Skeletal muscle satellite cell (primary cell): ENCODE data around the gene COX20.

Source experiments
- H3K27me3 ChIP-seq: 2 replicates; pipeline ENCODE4 v1.7.0; 2013; ENCODE audit warnings: low read length; ENCODE audit not compliant: control insufficient read depth, insufficient read depth
- H3K36me3 ChIP-seq: 2 replicates; pipeline ENCODE4 v1.7.0; 2013; ENCODE audit warnings: mild to moderate bottlenecking, control low read depth, low read length; ENCODE audit not compliant: insufficient read depth
- H3K4me1 ChIP-seq: 2 replicates; pipeline ENCODE4 v1.7.0; 2013; ENCODE audit warnings: low read length; ENCODE audit not compliant: control insufficient read depth, insufficient read depth
- H3K4me2 ChIP-seq: 2 replicates; pipeline ENCODE4 v1.7.0; 2013; ENCODE audit warnings: mild to moderate bottlenecking, low read length
- H3K4me3 ChIP-seq: 2 replicates; pipeline ENCODE4 v1.7.0; 2013; ENCODE audit warnings: low read length
- H3K9ac ChIP-seq: 2 replicates; pipeline ENCODE4 v1.7.0; 2013; ENCODE audit warnings: mild to moderate bottlenecking, low read depth, low read length, moderate library complexity
- H3K9me3 ChIP-seq: replicated peaks from 2 replicates; pipeline ENCODE4 v1.7.0; 2013; ENCODE audit warnings: mild to moderate bottlenecking, control low read depth, low read length

The COX20 gene

GRCh38 chr1:244802041-244802440, 33.4 kb upstream of the COX20 start:
- no peaks in the 10 kb centered on the region for H3K27me3 ChIP-seq
- no peaks in the 10 kb centered on the region for H3K4me1 ChIP-seq
- H3K9me3 ChIP-seq, result no peaks in the 10 kb centered on the region
- no peak overlapping the region for H3K4me3 ChIP-seq
- H3K9ac ChIP-seq, result no peak overlapping the region
- H3K4me2 ChIP-seq, result no peak overlapping the region
- H3K36me3 ChIP-seq, result no peaks in the 10 kb centered on the region

- Histone ChIP-seq H3K36me3 (no peaks in the 10 kb centered on the region), H3K4me2 (no peak overlapping the region), H3K9ac (no peak overlapping the region), H3K27me3 (no peaks in the 10 kb centered on the region), H3K4me1 (no peaks in the 10 kb centered on the region), H3K9me3 (no peaks in the 10 kb centered on the region), H3K4me3 (no peak overlapping the region)
Measured at GRCh38 chr1:244802556-244803239, 32.8 kb upstream of the COX20 start.

GRCh38 chr1:244804841-244805240, 30.6 kb upstream of the COX20 start:
- Histone ChIP-seq H3K4me2 (no peak overlapping the region), H3K9ac (no peak overlapping the region), H3K27me3 (no peaks in the 10 kb centered on the region), H3K4me3 (no peak overlapping the region), H3K4me1 (no peaks in the 10 kb centered on the region), H3K9me3 (no peaks in the 10 kb centered on the region), H3K36me3 (no peaks in the 10 kb centered on the region)

GRCh38 chr1:244807138-244807537, 28.3 kb upstream of the COX20 start:
- Histone ChIP-seq H3K27me3 (no peaks in the 10 kb centered on the region), H3K4me3 (no peak overlapping the region), H3K9ac (no peak overlapping the region), H3K4me2 (no peak overlapping the region), H3K9me3 (no peaks in the 10 kb centered on the region), H3K36me3 (no peaks in the 10 kb centered on the region), H3K4me1 (no peaks in the 10 kb centered on the region)

GRCh38 chr1:244810221-244810620, 25.2 kb upstream of the COX20 start:
- Histone ChIP-seq H3K4me2 (no peak overlapping the region), H3K4me3 (no peak overlapping the region), H3K27me3 (no peaks in the 10 kb centered on the region), H3K9ac (no peak overlapping the region), H3K9me3 (no peaks in the 10 kb centered on the region), H3K36me3 (no peaks in the 10 kb centered on the region), H3K4me1 (no peaks in the 10 kb centered on the region)

GRCh38 chr1:244813327-244813726, 22.1 kb upstream of the COX20 start:
- H3K4me2 ChIP-seq, result no peak overlapping the region
- no peaks in the 10 kb centered on the region for H3K9me3 ChIP-seq
- no peaks in the 10 kb centered on the region for H3K4me1 ChIP-seq
- no peaks in the 10 kb centered on the region for H3K36me3 ChIP-seq
- H3K4me3 ChIP-seq, result no peak overlapping the region
- no peak overlapping the region for H3K9ac ChIP-seq
- no peaks in the 10 kb centered on the region for H3K27me3 ChIP-seq

GRCh38 chr1:244815600-244816099, 19.8 kb upstream of the COX20 start:
- H3K4me2 ChIP-seq, result no peak overlapping the region
- no peaks in the 10 kb centered on the region for H3K9me3 ChIP-seq
- H3K27me3 ChIP-seq, result no peaks in the 10 kb centered on the region
- H3K9ac ChIP-seq, result no peak overlapping the region
- no peaks in the 10 kb centered on the region for H3K36me3 ChIP-seq
- H3K4me3 ChIP-seq, result no peak overlapping the region
- H3K4me1 ChIP-seq, result no peaks in the 10 kb centered on the region

- Histone ChIP-seq H3K27me3 (no peaks in the 10 kb centered on the region), H3K4me3 (no peak overlapping the region), H3K9ac (no peak overlapping the region), H3K36me3 (no peaks in the 10 kb centered on the region), H3K9me3 (no peaks in the 10 kb centered on the region), H3K4me2 (no peak overlapping the region), H3K4me1 (no peaks in the 10 kb centered on the region)
Measured at GRCh38 chr1:244817415-244817894, 18.0 kb upstream of the COX20 start.

- no peaks in the 10 kb centered on the region for H3K27me3 ChIP-seq
- no peaks in the 10 kb centered on the region for H3K36me3 ChIP-seq
- H3K9ac ChIP-seq, result no peak overlapping the region
- H3K9me3 ChIP-seq, result no peaks in the 10 kb centered on the region
- no peak overlapping the region for H3K4me3 ChIP-seq
- no peak overlapping the region for H3K4me2 ChIP-seq
- no peaks in the 10 kb centered on the region for H3K4me1 ChIP-seq
Measured at GRCh38 chr1:244820131-244820530, 15.3 kb upstream of the COX20 start.

- Histone ChIP-seq H3K4me1 (peaks cover 1% of the 10 kb centered on the region), H3K4me3 (no peak overlapping the region), H3K9me3 (no peaks in the 10 kb centered on the region), H3K9ac (no peak overlapping the region), H3K4me2 (no peak overlapping the region), H3K27me3 (no peaks in the 10 kb centered on the region), H3K36me3 (no peaks in the 10 kb centered on the region)
Measured at GRCh38 chr1:244821134-244821533, 14.3 kb upstream of the COX20 start.

- no peaks in the 10 kb centered on the region for H3K36me3 ChIP-seq
- peaks cover 7% of the 10 kb centered on the region for H3K4me1 ChIP-seq
- H3K9me3 ChIP-seq, result no peaks in the 10 kb centered on the region
- no peak overlapping the region for H3K4me2 ChIP-seq
- no peaks in the 10 kb centered on the region for H3K27me3 ChIP-seq
- no peak overlapping the region for H3K4me3 ChIP-seq
- H3K9ac ChIP-seq, result no peak overlapping the region
Measured at GRCh38 chr1:244822878-244823277, 12.6 kb upstream of the COX20 start.

GRCh38 chr1:244826712-244827111, 8.7 kb upstream of the COX20 start:
- no peaks in the 10 kb centered on the region for H3K27me3 ChIP-seq
- H3K4me3 ChIP-seq, result no peak overlapping the region
- peaks cover 20% of the 10 kb centered on the region for H3K4me1 ChIP-seq
- no peaks in the 10 kb centered on the region for H3K36me3 ChIP-seq
- no peaks in the 10 kb centered on the region for H3K9me3 ChIP-seq
- peak overlapping the region; percentile 28 for H3K4me2 ChIP-seq
- H3K9ac ChIP-seq, result no peak overlapping the region
